GM13977 (cell line): ENCODE data around the gene KISS1R.

ENCODE experiments used
- DNase-seq: peaks from one replicate; pipeline ENCODE4 v3.0.0; 2012; ENCODE audit warnings: low spot score
- in situ Hi-C: fragments of 300-500 bp; cut with MboI; formaldehyde crosslinking; loops from one replicate; pipeline ENCODE4 v1.12.0; 2022; ENCODE audit warnings: low sequenced_read_pairs, low pct_unique_long_range_greater_than_20kb, mixed read lengths, inconsistent platforms; ENCODE audit not compliant: unreplicated experiment
- TF ChIP-seq, protein P1 (sequence below): IDR thresholded peaks from 2 replicates; pipeline ENCODE4 v1.5.1; 2012; ENCODE audit warnings: mild to moderate bottlenecking, control low read depth; ENCODE audit not compliant: insufficient read depth; ENCODE audit errors: extremely low read depth, missing control alignments

Gene KISS1R

DNA sequence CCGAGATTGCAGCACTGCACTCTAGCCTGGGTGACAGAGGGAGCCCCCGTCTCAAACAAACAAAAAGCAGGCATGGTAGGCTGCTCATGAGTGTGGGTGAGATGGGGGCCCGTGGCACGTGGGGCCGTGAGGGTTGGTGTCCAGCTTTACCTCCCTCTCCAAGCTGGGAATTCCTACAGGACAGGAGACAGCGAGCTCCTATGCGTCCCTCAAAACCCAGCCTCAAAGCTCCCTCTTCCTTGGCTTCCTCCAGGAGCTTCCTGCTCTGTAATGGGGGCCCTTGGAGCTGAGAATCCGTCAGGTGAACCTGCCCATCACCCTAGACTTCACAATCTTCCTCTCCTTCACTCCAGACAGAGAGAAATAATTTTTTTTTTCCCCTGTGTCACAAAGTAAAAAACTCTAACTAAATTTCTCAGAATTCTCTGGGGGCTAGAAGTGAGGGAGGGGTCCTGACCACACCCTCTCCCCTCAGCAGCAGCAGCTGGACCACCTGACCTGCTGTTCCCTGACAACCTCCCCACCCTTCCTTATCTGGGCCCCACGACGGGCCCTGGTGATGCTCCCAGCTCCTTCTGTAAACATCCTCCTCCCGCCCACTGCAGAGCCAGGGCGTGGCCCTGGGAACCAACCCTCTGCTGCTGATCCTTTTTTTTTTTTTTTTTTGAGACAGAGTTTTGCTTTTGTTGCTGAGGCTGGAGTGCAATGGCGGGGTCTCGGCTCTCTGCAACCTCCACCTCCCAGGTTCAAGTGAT is 44.9 kb downstream of the KISS1R start:
- in situ Hi-C loops, result no loop called here
- TF ChIP-seq, protein P1, sequence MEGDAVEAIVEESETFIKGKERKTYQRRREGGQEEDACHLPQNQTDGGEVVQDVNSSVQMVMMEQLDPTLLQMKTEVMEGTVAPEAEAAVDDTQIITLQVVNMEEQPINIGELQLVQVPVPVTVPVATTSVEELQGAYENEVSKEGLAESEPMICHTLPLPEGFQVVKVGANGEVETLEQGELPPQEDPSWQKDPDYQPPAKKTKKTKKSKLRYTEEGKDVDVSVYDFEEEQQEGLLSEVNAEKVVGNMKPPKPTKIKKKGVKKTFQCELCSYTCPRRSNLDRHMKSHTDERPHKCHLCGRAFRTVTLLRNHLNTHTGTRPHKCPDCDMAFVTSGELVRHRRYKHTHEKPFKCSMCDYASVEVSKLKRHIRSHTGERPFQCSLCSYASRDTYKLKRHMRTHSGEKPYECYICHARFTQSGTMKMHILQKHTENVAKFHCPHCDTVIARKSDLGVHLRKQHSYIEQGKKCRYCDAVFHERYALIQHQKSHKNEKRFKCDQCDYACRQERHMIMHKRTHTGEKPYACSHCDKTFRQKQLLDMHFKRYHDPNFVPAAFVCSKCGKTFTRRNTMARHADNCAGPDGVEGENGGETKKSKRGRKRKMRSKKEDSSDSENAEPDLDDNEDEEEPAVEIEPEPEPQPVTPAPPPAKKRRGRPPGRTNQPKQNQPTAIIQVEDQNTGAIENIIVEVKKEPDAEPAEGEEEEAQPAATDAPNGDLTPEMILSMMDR, result no peak
- no peak for DNase-seq

DNA sequence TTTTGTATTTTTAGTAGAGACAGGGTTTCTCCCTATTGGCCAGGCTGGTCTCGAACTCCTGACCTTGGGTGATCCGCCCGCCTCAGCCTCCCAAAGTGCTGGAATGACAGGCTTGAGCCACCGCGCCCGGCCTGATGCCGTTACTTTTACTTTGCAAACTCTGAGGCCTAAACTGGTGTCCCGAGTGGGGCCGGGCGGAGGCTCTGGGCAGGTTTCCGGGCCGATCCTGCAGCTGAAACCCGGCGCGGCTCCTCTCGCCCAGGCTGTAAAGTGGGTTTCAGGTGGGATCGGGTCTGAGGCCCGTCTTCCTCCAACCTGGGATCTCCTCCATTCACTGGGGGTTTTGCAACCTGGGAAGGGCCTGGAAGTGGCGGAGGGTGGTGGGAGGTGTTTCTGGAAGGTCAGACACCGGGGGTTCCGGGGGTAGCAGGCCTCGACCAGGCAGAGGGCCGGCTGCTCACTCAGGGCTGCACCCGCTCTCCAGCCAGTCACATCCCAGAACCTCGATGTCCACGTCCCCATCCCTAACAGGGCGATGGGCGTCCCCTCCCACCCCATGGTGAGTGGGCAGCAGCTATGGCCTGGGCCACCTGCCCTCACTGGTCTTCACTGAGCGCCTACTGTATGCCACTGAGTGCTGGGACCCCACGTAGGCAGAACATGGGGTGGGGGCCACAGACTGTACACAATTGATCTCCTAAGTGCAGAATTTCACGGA is 45.7 kb downstream of the KISS1R start:
- in situ Hi-C loops, result no loop called here
- TF ChIP-seq, protein P1, result no peak
- DNase-seq, result no peak

DNA sequence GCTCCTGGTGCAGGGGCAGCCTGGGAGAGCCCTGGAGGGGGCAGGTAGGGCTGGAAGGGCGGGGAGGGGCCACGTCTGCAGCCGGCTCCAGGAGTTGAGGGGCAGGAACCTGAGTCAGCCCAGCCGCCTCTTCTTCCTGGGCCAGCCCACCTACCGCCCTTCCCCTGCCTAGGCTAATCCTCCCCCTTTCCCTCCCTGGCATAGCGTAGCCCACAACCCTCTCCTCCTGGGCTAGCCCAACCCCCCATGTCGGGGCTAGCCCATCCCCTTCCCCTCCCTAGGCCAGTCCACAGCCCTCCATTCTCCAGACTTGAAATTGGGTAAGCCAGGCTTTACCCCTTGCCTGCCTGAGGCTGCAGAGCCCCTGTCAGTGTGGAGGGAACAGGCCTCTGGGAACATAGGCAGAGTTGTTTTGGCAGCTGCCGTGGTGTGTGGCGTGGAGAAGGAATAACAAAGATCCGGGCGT is 46.4 kb downstream of the KISS1R start:
- DNase-seq, result no peak
- in situ Hi-C loops, result no loop called here
- TF ChIP-seq, protein P1, result no peak

DNA sequence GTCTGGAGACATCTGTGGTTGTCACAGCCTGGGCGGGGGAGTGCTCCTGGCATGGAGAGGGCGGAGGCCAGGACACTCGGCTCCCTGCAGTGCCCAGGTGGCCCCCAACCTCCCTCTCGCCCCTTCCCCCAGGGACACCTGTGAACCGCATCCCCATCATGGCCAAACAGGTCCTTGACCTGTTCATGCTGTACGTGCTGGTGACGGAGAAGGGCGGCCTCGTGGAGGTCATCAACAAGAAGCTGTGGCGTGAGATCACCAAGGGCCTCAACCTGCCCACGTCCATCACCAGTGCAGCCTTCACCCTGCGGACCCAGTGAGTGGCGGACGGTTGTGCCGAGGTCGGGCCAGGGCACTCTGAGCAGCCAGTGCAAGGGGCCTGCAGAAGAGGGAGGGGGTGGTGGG is 47.0 kb downstream of the KISS1R start:
- no peak for DNase-seq
- TF ChIP-seq, protein P1, result no peak
- in situ Hi-C loops, result no loop called here

DNA sequence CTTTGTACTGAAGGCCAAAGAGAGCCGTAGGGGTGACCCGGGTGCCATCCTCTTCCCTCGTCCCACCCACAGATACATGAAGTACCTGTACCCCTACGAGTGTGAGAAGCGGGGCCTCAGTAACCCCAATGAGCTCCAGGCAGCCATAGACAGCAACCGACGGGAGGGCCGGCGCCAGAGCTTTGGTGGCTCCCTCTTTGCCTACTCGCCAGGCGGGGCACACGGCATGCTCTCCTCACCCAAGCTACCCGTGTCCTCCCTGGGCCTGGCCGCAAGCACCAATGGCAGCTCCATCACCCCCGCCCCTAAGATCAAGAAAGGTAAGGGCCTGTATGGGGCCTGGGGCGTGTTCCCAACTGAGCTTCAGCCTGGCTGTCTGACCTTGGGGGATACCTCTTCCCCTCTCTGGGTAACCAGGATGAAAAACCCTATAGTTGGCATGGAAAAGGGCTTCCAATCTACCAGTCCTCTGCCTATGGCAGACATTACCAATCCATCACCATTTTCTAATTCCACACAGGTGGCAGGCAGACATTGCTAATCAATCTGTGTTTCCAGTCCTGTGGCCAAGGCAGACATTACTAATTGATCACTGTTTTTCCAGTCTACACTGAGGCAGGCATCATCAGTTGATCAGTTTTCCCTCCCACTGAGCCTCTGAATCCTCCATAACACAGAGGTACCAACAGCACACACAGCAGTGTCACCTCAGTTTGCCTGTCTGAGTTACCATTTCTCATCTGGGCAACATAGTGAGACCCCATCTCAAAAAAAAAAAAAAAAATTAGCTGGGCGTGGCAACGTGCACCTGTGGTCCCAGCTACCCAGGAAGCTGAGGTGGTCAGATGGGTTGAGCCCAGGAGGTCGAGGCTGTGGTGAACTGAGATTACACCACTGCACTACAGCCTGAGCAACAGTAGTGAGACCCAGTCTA is 47.9 kb downstream of the KISS1R start:
- TF ChIP-seq, protein P1, result no peak
- DNase-seq, result no peak
- in situ Hi-C loops, result no loop called here

DNA sequence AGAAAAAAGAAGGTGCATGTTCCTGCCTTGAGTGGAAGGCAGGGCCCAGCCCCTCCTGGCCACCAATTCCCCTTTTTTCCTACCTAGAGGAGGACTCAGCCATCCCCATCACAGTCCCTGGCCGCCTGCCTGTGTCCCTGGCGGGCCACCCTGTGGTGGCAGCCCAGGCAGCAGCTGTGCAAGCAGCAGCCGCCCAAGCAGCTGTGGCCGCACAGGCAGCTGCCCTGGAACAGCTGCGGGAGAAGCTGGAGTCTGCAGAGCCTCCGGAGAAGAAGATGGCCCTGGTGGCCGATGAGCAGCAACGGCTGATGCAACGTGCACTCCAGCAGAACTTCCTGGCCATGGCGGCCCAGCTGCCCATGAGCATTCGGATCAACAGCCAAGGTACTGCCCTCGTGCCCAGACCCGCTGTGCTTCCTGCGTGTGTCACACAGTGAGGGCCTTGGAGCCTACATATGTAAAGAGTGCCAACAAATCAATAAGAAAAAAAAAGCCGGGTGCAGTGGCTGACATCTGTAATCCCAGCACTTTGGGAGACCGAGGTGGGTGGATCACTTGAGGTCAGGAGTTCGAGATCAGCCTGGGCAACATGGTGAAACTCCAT is 49.5 kb downstream of the KISS1R start:
- no peak for DNase-seq
- TF ChIP-seq, protein P1, result no peak
- in situ Hi-C loops, result no loop called here
